ENCODE measurements around the gene S100A9.

The S100A9 gene

GRCh38 chr1:153392822-153393221, 35.2 kb downstream of the S100A9 start:
- Histone ChIP-seq H3K36me3 (ENCODE audit: control insufficient read depth in 2 of 2, insufficient read depth in 1 of 2, low read length in 2 of 2) (no peaks in the 10 kb centered on the region), H3K4me1 (ENCODE audit: control insufficient read depth, insufficient read depth, low read length) (no peaks in the 10 kb centered on the region), H3K9me3 (ENCODE audit: control insufficient read depth, insufficient read depth, low read depth, low read length) (no peaks in the 10 kb centered on the region), H3K27ac (ENCODE audit: extremely low read depth, low read depth, low read length) (no peak overlapping the region), H3K4me3 (ENCODE audit: low read depth, low read length) (no peak overlapping the region)
- no peak for TF ChIP-seq KLF9 (tag by site-specific recombination; IDR thresholded peaks at IDR 0.05; ENCODE audit: low read depth)
- no peak for TF ChIP-seq MZF1 (tag by site-specific recombination; IDR thresholded peaks at IDR 0.05; ENCODE audit: borderline replicate concordance)
- no peak for TF ChIP-seq ZNF623 (tag by site-specific recombination; IDR thresholded peaks at IDR 0.05)
- TF ChIP-seq ATF2 (tag by site-specific recombination; IDR thresholded peaks at IDR 0.05; ENCODE audit: low read depth) = peak; percentile 3; the same call in 1 of the 2 replicates
- POLR2A ChIA-PET = no interaction called here
- CTCF ChIA-PET = interaction anchor here (0.6 to 1.0 kb wide), 2 partner anchors 29 to 48 kb away, joined by 3 read pairs; no protein-coding TSS in a partner anchor

- no peak overlapping the region for H3K4me3 ChIP-seq (ENCODE audit: low read depth, low read length)
- H3K9me3 ChIP-seq (ENCODE audit: control insufficient read depth, insufficient read depth, low read depth, low read length) = no peaks in the 10 kb centered on the region
- H3K4me1 ChIP-seq (ENCODE audit: control insufficient read depth, insufficient read depth, low read length) = no peaks in the 10 kb centered on the region
- no peak overlapping the region for H3K27ac ChIP-seq (ENCODE audit: extremely low read depth, low read depth, low read length)
- TF ChIP-seq PATZ1 (tag by site-specific recombination; IDR thresholded peaks at IDR 0.05) (no peak), ZNF791 (tag by site-specific recombination; IDR thresholded peaks at IDR 0.05) (no peak), ZBTB20 (tag by site-specific recombination; IDR thresholded peaks at IDR 0.05) (no peak)
- H3K36me3 ChIP-seq (ENCODE audit: control insufficient read depth in 2 of 2, insufficient read depth in 1 of 2, low read length in 2 of 2) = no peaks in the 10 kb centered on the region
- POLR2A ChIA-PET = no interaction called here
- CTCF ChIA-PET = interaction anchor here (1.4 to 2.8 kb wide), 2 partner anchors 39 to 102 kb away, joined by 4 to 9 read pairs; no protein-coding TSS in a partner anchor
Measured at GRCh38 chr1:153393926-153394325, 36.3 kb downstream of the S100A9 start.

- Histone ChIP-seq H3K4me1 (ENCODE audit: control insufficient read depth, insufficient read depth, low read length) (no peaks in the 10 kb centered on the region), H3K4me3 (ENCODE audit: low read depth, low read length) (no peak overlapping the region), H3K27ac (ENCODE audit: extremely low read depth, low read depth, low read length) (no peak overlapping the region), H3K9me3 (ENCODE audit: control insufficient read depth, insufficient read depth, low read depth, low read length) (no peaks in the 10 kb centered on the region), H3K36me3 (ENCODE audit: control insufficient read depth in 2 of 2, insufficient read depth in 1 of 2, low read length in 2 of 2) (no peaks in the 10 kb centered on the region)
- TF ChIP-seq ZFHX2 (tag by site-specific recombination; conservative IDR thresholded peaks at IDR 0.05) (no peak), ZNF785 (tag by site-specific recombination; IDR thresholded peaks at IDR 0.05) (no peak), GFI1B (tag by site-specific recombination; IDR thresholded peaks at IDR 0.05) (no peak)
- CTCF ChIA-PET = interaction anchor here (1.4 to 2.8 kb wide), 3 partner anchors 18 to 101 kb away, joined by 3 to 9 read pairs (median 4); no protein-coding TSS in a partner anchor
- POLR2A ChIA-PET = no interaction called here
Measured at GRCh38 chr1:153394391-153394790, 36.7 kb downstream of the S100A9 start.

GRCh38 chr1:153395136-153395685, 37.6 kb downstream of the S100A9 start:
- Histone ChIP-seq H3K27ac (ENCODE audit: extremely low read depth, low read depth, low read length) (no peak overlapping the region), H3K9me3 (ENCODE audit: control insufficient read depth, insufficient read depth, low read depth, low read length) (no peaks in the 10 kb centered on the region), H3K36me3 (ENCODE audit: control insufficient read depth in 2 of 2, insufficient read depth in 1 of 2, low read length in 2 of 2) (no peaks in the 10 kb centered on the region), H3K4me1 (ENCODE audit: control insufficient read depth, insufficient read depth, low read length) (no peaks in the 10 kb centered on the region), H3K4me3 (ENCODE audit: low read depth, low read length) (no peak overlapping the region)
- POLR2A ChIA-PET = no interaction called here
- TF ChIP-seq ZNF600 (tag by site-specific recombination; IDR thresholded peaks at IDR 0.05) (0 out of 2 replicates have a peak, but pooled peaks have one; percentile 11), ZNF391 (tag by site-specific recombination; IDR thresholded peaks at IDR 0.05; ENCODE audit: borderline replicate concordance, low read depth) (no peak)
- CTCF ChIA-PET = interaction anchor here (1.4 to 2.8 kb wide), 3 partner anchors 19 to 100 kb away, joined by 3 to 9 read pairs (median 4); no protein-coding TSS in a partner anchor
